HCT116 (cell line): Measurements from ENCODE around the gene ECSCR. TPM values are rescaled to one million over a fixed set of nuclear protein-coding genes. Genes with fewer than 3 reads are reported as not detected.

Experiments used
- ATAC-seq: fragments of 200-7000 bp; cut with Tn5 transposase; 2 replicates; pipeline ENCODE4 v1.9.1; 2020; ENCODE audit warnings: mild to moderate bottlenecking, moderate library complexity
- BruUV-seq: library from RNA; stranded (reverse); fragments of 400-500 nt; replicated peaks from 2 replicates; lab custom pipeline; 2021; lab: Mats Ljungman, UMichigan
- CTCF ChIA-PET: fragments of 300-600 bp; sonication (Branson Sonifier 250); formaldehyde crosslinking; loops from one replicate; lab custom pipeline; 2021; ENCODE audit warnings: antibody characterized with exemption; lab: Charles Lee
- POLR2A ChIA-PET: fragments of 300-600, 350-600 bp; sonication (Branson Sonifier 250); formaldehyde crosslinking; loops from one replicate; lab custom pipeline; 2021; ENCODE audit warnings: antibody characterized with exemption; lab: Charles Lee
- RAD21 ChIA-PET, 2 experiments: fragments of 300-600 bp; sonication (Branson Sonifier 250); formaldehyde crosslinking; loops; one replicate each; lab custom pipeline; 2023; ENCODE audit warnings: low total read pairs in 2 of 2; ENCODE audit not compliant: uncharacterized antibody in 2 of 2, unreplicated experiment in 2 of 2, low non-redundant PET in 1 of 2; lab: Charles Lee
- DNase-seq: peaks from one replicate; pipeline ENCODE4 v3.0.0-alpha.2; 2010; ENCODE audit warnings: low read depth, low spot score
- H2AFZ ChIP-seq: fragments of 200-600 bp; shearing (Covaris generic), sonication (generic); 2 replicates; pipeline ENCODE4 v1.6.1; 2017; ENCODE audit warnings: low read depth, mixed run types, mixed read lengths, antibody characterized with exemption, low read length; ENCODE audit not compliant: poor library complexity, severe bottlenecking
- H3K27ac ChIP-seq: 2 replicates; pipeline ENCODE4 v1.5.1; 2012; ENCODE audit warnings: low read depth, low read length
- H3K27me3 ChIP-seq: fragments of 200-600 bp; sonication (generic); 2 replicates; pipeline ENCODE4 v1.6.1; 2016; ENCODE audit warnings: mixed run types, low read length, mixed read lengths; ENCODE audit not compliant: insufficient read depth
- H3K36me3 ChIP-seq, 2 experiments: fragments of 200-500 bp in 1 of 2; fragments of 200-600 bp in 1 of 2; sonication (Bioruptor generic) in 1 of 2; sonication (generic) in 1 of 2; 2 replicates each; pipeline versions ENCODE4 v1.5.1 to v1.6.1; 2014 to 2016; ENCODE audit warnings: low read length in 2 of 2, inconsistent platforms in 1 of 2, mixed read lengths in 1 of 2, mixed run types in 1 of 2; ENCODE audit not compliant: insufficient read depth in 2 of 2, control insufficient read depth in 1 of 2
- H3K4me1 ChIP-seq, 2 experiments: fragments of 200-600 bp in 1 of 2; sonication (generic) in 1 of 2; 2 replicates each; pipeline versions ENCODE4 v1.5.1 to v1.6.1; 2012 to 2017; ENCODE audit warnings: low read length in 2 of 2, inconsistent platforms in 1 of 2, mild to moderate bottlenecking in 1 of 2, mixed read lengths in 1 of 2, mixed run types in 1 of 2, moderate library complexity in 1 of 2; ENCODE audit not compliant: insufficient read depth in 2 of 2, control insufficient read depth in 1 of 2
- H3K4me2 ChIP-seq: fragments of 200-600 bp; sonication (generic); 2 replicates; pipeline ENCODE4 v1.6.1; 2017; ENCODE audit warnings: mixed run types, low read length, mixed read lengths
- H3K4me3 ChIP-seq, 2 experiments: fragments of 200-600 bp in 1 of 2; sonication (generic) in 1 of 2; replicated peaks in 1 of 2; 2 replicates each; pipeline ENCODE4 v1.5.1; 2011 to 2016; ENCODE audit warnings: low read length in 2 of 2, control low read depth in 1 of 2, low read depth in 1 of 2, mild to moderate bottlenecking in 1 of 2, mixed read lengths in 1 of 2, mixed run types in 1 of 2
- H3K79me2 ChIP-seq: fragments of 200-600 bp; sonication (generic); 2 replicates; pipeline ENCODE4 v1.6.1; 2017; ENCODE audit warnings: mild to moderate bottlenecking, mixed run types, low read length, moderate library complexity, mixed read lengths; ENCODE audit not compliant: insufficient read depth
- H3K9ac ChIP-seq: fragments of 200-600 bp; sonication (generic); 2 replicates; pipeline ENCODE4 v1.6.1; 2016; ENCODE audit warnings: low read length, mixed read lengths
- H3K9me2 ChIP-seq: fragments of 200-600 bp; sonication (generic), shearing (Covaris generic); 2 replicates; pipeline ENCODE4 v1.6.1; 2017; ENCODE audit warnings: mixed run types, mild to moderate bottlenecking, moderate library complexity; ENCODE audit not compliant: insufficient read depth
- H3K9me3 ChIP-seq, 2 experiments: fragments of 200-500 bp in 1 of 2; fragments of 200-600 bp in 1 of 2; sonication (Bioruptor generic) in 1 of 2; sonication (generic) in 1 of 2; 2 replicates each; pipeline ENCODE4 v1.6.1; 2014 to 2017; ENCODE audit warnings: low read length in 2 of 2, mixed read lengths in 2 of 2, inconsistent platforms in 1 of 2, low read depth in 1 of 2, mild to moderate bottlenecking in 1 of 2, mixed run types in 1 of 2, moderate library complexity in 1 of 2; ENCODE audit not compliant: control insufficient read depth in 1 of 2, insufficient read depth in 1 of 2
- H4K20me1 ChIP-seq: fragments of 200-600 bp; sonication (generic), shearing (Covaris generic); 2 replicates; pipeline ENCODE4 v1.6.1; 2017; ENCODE audit warnings: mixed run types, mild to moderate bottlenecking, moderate library complexity; ENCODE audit not compliant: insufficient read depth
- CBX3 ChIP-seq: IDR thresholded peaks from 2 replicates; pipeline ENCODE4 v1.6.1; 2012; ENCODE audit warnings: low read depth
- CEBPB ChIP-seq: IDR thresholded peaks from 2 replicates; pipeline ENCODE4 v1.6.1; 2012; ENCODE audit warnings: low read depth
- EGR1 ChIP-seq: IDR thresholded peaks from 2 replicates; pipeline ENCODE4 v1.6.1; 2012; ENCODE audit warnings: low read depth
- ELF1 ChIP-seq: IDR thresholded peaks from 2 replicates; pipeline ENCODE4 v1.6.1; 2012; ENCODE audit warnings: low read depth, borderline replicate concordance
- EZH2 ChIP-seq: fragments of 200-600 bp; sonication (generic); IDR thresholded peaks from 2 replicates; pipeline ENCODE4 v1.6.1; 2017; ENCODE audit warnings: antibody characterized with exemption, mixed run types
- FOSL1 ChIP-seq: IDR thresholded peaks from 2 replicates; pipeline ENCODE4 v1.6.1; 2012; ENCODE audit warnings: low read depth
- JUND ChIP-seq: IDR thresholded peaks from 2 replicates; pipeline ENCODE4 v1.6.1; 2012
- MAX ChIP-seq: IDR thresholded peaks from 2 replicates; pipeline ENCODE4 v1.6.1; 2012
- POLR2A ChIP-seq: IDR thresholded peaks from 2 replicates; pipeline ENCODE4 v1.7.0; 2011; ENCODE audit warnings: borderline replicate concordance; ENCODE audit not compliant: insufficient read depth, insufficient read length; ENCODE audit errors: extremely low read depth
- POLR2AphosphoS5 ChIP-seq: IDR thresholded peaks from 2 replicates; pipeline ENCODE4 v1.6.1; 2011; ENCODE audit warnings: mild to moderate bottlenecking, low read depth, low read length, moderate library complexity
- SIN3A ChIP-seq: IDR thresholded peaks from 2 replicates; pipeline ENCODE4 v1.6.1; 2012; ENCODE audit warnings: low read depth
- SRF ChIP-seq: IDR thresholded peaks from 2 replicates; pipeline ENCODE4 v1.6.1; 2012; ENCODE audit warnings: low read depth
- ZFX ChIP-seq: fragments of 450-650 bp; IDR thresholded peaks from 2 replicates; pipeline ENCODE4 v1.6.1; 2017
- ZNF274 ChIP-seq: fragments of 200-500 bp; sonication (Bioruptor generic); IDR thresholded peaks from 2 replicates; pipeline ENCODE4 v1.6.1; 2014; ENCODE audit warnings: mild to moderate bottlenecking, low read depth, low read length, inconsistent platforms
- intact Hi-C: fragments of 100-400 bp; cut with micrococcal nuclease; formaldehyde crosslinking; loops from 2 replicates; pipeline ENCODE4 v1.10.0; 2022
- total RNA-seq: library from RNA; stranded (reverse); gene quantifications from one replicate; pipeline ENCODE4 v1.2.1, GENCODE V29; 2021; ENCODE audit not compliant: unreplicated experiment

Gene ECSCR
- total RNA-seq, 1 experiment from 2014 or later, result not detected

DNA sequence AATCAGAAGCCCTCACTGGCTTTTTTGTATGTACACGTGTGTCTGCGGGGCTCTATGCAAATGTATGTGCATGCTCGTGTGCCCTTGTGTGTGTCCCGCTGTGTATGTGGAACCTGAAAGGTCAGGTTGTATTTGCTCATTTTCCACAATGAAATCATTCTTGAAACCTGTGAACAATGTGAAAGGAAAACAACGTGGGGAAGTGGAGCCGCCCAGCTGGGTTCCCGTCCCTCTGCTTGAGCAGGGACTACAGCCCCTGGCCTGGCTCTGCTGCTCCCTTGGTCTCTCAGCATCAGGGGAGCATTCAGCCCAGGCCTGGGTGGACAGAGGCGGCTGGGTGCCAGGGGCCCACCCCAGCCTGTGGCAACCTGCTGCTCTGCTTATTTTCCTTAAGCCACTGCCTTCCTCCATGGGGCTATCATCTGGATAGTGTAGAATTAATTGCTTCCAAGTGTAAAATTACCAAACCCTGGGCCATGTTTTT, 3.0 kb downstream of the ECSCR start:
- H3K4me1 ChIP-seq, result peaks cover 0 to 7% of the 10 kb centered on the region in 2 experiments; a peak in 1 of 4 replicates
- intact Hi-C loops, result no loop called here
- TF ChIP-seq FOSL1, result no peak
- no peak for TF ChIP-seq SRF
- no peak for TF ChIP-seq ELF1
- TF ChIP-seq EGR1, result no peak
- no peak for TF ChIP-seq POLR2AphosphoS5
- no peak for TF ChIP-seq ZNF274
- no peak for TF ChIP-seq CEBPB
- no peak for TF ChIP-seq MAX
- no peak for TF ChIP-seq CBX3
- TF ChIP-seq ZFX, result no peak
- no peaks in the 10 kb centered on the region for H3K9me2 ChIP-seq
- no peak overlapping the region for H3K4me2 ChIP-seq
- ChIA-PET POLR2A (no interaction called here), CTCF (no interaction called here), RAD21 (no interaction called here)
- H3K36me3 ChIP-seq, result no peaks in the 10 kb centered on the region
- no peak overlapping the region for H3K9ac ChIP-seq
- ATAC-seq (no peak), DNase-seq (no peak)
- H4K20me1 ChIP-seq, result no peaks in the 10 kb centered on the region
- no peak overlapping the region for H3K4me3 ChIP-seq
- H3K27me3 ChIP-seq, result no peaks in the 10 kb centered on the region
- no peak overlapping the region for H3K27ac ChIP-seq
- no peak overlapping the region for H2AFZ ChIP-seq
- no peaks in the 10 kb centered on the region for H3K79me2 ChIP-seq
- BruUV-seq, result no TSS peak
- H3K9me3 ChIP-seq, result no peaks in the 10 kb centered on the region

DNA sequence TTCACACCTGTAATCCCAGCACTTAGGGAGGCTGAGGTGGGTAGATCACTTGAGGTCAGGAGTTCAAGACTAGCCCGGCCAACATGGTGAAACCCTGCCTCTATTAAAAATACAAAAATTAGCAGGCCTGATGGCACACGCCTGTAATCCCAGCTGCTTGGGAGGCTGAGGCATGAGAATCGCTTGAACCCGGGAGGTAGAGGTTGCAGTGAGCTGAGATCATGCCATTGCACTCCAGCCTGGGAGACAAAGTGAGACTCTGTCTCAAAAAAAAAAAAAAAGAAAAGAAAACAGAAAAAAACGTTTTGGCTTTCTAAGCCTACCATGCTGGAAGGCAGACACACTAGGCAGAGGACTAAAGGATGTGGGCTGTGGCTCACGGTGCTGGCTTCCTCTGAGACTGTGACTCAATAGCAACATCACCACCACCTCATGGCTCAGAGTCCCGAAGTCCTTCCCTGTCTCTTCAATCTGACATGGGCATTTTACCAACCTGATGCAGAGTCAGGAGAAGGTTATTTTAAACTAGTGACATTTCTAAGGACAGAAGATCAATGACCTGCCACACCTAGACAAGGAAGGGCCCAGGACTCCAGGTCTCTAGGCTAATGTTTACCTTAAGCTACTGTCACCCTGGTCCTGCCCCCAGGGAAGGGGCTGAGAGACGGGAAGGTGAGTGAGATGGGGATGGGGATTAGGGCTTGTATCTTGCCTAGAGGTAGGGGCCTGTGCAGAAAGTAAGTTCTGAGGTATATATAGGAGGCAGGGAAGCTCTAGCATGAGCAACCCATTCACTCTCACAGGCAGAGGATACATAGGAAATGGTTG, 3.7 kb downstream of the ECSCR start:
- no peak for TF ChIP-seq EGR1
- no peak for TF ChIP-seq SIN3A
- TF ChIP-seq JUND, result no peak
- TF ChIP-seq POLR2A, result no peak
- no peak for TF ChIP-seq EZH2
- no peak overlapping the region for H3K4me3 ChIP-seq
- DNase-seq (no peak), ATAC-seq (no peak)
- no peaks in the 10 kb centered on the region for H3K27me3 ChIP-seq
- H4K20me1 ChIP-seq, result no peaks in the 10 kb centered on the region
- H2AFZ ChIP-seq, result no peak overlapping the region
- H3K9ac ChIP-seq, result no peak overlapping the region
- no peaks in the 10 kb centered on the region for H3K36me3 ChIP-seq
- ChIA-PET CTCF (no interaction called here), POLR2A (no interaction called here), RAD21 (no interaction called here)
- intact Hi-C loops, result no loop called here
- H3K27ac ChIP-seq, result no peak overlapping the region
- H3K4me2 ChIP-seq, result no peak overlapping the region
- no peaks in the 10 kb centered on the region for H3K9me3 ChIP-seq
- no peaks in the 10 kb centered on the region for H3K79me2 ChIP-seq
- no TSS peak for BruUV-seq
- H3K4me1 ChIP-seq, result peaks cover 0 to 7% of the 10 kb centered on the region in 2 experiments; a peak in 1 of 4 replicates
- H3K9me2 ChIP-seq, result no peaks in the 10 kb centered on the region
